G401 (cell line): ENCODE results near the gene FOXO6. TPM values are rescaled to one million over a fixed set of nuclear protein-coding genes. Genes with fewer than 3 reads are reported as not detected.
A peak's percentile ranks its signal among the peaks of the same experiment; 100 is the strongest.

Experiments used
- DNase-seq: peaks from one replicate; pipeline ENCODE4 v3.0.0-alpha.2; 2015; ENCODE audit warnings: low spot score
- in situ Hi-C: cut with HindIII; loops from 2 replicates; pipeline ENCODE4 v1.10.0; 2016; ENCODE audit warnings: low sequenced_read_pairs, mixed read lengths
- total RNA-seq: library from RNA; depleted of rRNA; stranded (reverse); fragments of >200 nt; shearing (Covaris generic); gene quantifications from 2 replicates; pipeline ENCODE4 v1.2.3, GENCODE V29; 2014

FOXO6 gene
- total RNA-seq, 1 experiment from 2014 or later = 0.51 TPM

DNA sequence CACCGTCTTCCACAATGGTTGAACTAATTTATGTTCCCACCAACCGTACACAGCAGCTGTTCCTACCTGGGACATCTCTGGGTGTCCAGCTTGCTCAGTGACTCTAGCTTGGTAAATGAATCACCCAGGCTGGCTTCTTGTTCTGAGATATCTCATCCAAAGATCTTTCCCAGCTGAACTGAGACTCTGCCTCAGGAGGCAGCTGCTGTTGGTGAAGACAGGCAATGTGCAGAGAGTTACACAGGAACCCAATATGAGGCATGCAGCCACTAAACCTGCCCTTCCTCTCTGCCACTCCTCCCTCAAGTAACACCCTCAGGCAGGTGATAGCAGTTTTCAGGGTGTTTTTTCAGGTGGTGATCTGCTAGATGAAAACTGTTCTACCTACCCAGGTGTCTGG is 14.0 kb upstream of the FOXO6 start:
- in situ Hi-C loops = no loop called here
- DNase-seq = no peak

DNA sequence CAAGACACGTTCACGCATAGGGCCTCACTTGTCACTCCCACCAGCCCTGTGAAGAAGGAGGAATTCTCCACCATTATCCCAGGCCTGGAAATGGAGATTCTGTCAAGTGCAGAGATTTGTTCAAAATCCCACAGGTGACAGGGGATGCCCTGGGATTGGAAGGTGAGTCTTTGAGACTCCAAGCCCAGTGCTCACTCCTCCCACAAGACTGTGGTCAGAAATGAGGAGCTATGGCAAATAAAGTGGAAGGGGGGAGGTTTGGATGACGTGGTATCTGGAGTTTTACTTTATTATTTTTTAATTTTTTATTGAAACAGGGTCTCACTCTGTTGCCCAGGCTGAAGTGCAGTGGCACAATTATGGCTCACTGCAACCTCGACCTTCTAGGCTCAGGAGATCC is 12.8 kb upstream of the FOXO6 start:
- DNase-seq = no peak
- in situ Hi-C loops = no loop called here

DNA sequence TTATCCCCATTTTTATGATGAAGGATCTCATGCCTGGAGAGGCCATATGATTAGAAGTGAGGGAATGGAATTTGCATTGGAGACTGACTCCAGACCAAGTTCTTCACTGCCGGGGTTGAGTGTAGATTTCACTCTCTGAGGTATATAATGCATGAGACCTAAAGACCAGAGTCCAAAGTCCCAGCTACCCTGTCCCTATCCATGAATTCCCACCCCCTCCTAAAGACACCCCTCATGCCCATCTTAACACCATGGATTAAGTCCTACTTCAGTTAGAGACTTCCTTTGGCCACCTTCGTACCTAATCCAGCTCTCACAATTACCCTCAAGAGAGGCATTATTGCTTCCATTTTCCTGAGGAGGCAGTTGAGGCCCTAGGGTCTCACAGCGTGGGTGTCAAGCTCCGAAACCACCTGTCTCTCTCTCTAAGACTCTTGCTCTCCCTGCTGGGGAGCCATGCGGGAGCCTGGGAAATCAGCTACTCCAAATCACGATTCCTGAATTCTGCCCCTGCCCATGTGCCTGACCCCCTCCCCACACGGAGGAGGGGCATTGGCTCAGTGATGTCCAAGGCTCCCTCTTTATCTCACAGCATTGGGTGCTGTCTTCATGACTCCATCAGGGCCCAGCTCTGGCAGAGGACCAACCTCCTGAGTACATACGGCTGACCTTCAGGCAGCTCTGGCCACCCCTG is 11.7 kb upstream of the FOXO6 start:
- in situ Hi-C loops = no loop called here
- DNase-seq = no peak

DNA sequence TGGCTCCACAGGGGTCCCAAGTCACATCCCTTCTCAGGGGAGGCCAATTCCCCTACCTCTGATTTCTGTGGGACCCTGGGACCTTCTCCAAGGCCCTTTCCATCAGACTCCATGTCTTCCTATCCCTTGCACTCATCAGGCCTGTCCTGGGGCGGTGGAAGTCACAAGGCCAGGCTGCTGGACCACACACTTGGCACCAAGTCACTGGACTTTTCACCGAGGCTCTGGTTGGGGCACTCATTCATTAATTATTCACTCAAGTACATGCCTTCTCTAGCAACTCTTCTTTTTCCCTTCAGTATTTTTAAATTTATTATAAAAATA is 11.2 kb upstream of the FOXO6 start:
- DNase-seq = no peak
- in situ Hi-C loops = no loop called here

DNA sequence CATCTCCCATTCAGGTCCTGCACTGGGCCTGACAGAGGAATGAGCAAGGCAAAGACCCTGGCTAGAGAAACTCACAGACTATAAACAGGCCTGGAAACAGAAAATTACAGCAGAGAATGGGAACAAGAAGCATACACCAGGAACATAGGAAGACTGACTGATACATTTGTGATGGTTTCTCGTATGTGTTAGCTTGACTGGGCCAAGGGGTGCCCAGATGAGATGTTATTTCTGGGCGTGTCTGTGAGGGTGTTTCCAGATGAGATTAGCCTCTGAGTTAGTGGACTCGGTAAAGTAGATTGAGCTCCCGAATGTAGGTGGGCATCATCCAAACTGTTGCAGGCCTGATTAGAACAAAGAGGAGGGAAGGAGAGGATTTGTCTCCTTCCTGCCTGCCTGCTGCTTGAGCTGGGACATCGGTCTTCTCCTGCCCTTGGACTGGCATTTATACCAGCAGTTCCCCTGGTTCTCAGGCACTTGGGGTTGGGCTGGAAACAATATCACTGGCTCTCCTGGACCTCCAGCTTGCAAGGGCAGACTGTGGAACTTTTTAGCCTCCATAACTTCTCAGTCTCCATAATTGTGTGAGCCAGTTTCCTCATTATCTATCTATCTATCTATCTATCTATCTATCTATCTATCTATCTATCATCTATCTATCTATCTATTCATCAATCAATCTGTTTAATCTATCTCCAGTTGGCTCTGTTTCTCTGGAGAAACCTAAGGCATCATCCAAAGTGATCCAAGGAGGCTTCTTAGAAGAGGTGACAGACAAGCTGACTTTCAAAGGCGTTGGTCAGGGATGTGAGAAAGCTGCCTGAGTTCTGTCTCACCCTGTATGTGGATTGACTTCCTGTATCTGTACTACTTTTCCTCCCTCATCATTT is 9.7 kb upstream of the FOXO6 start:
- in situ Hi-C loops = no loop called here
- DNase-seq = no peak

DNA sequence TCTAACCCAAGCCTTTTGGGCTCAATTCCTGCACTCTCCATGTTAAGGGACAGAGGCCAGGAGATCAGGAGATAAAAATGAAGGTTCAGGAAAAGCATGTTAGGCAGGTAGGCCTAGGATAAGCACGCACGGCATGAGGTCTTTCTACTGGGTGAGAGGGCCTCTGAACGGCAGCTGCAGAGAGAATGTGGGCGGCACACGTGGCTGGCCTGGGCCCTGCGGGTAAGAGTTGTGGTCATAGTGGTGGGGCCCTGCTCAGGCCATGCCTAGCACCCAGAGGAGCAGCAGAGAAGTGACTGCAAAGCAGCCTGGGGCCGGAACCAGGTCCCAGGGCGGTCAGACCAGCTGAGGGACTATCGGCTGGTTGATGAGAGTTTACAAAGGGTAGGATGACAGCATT is 7.5 kb upstream of the FOXO6 start:
- in situ Hi-C loops = no loop called here
- no peak for DNase-seq

DNA sequence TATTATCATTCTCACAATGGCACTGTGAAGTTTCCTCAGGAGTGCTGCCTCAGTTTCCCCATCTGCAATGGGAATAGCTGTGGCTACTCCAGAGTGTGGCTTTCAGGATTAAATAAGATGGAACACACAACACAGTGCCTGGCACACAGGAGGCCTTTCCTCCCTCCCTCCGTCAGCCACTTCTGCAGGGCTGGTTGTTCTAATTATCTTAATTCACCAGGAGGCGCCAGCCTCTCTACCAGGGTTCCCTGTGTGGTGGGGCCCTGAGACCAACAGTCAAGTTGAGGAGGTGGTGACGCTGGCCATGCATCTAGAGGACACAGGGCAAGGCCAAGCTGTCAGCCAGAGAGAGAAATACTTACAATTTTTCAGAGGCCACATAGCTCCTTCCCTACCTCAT is 6.3 kb upstream of the FOXO6 start:
- no peak for DNase-seq
- in situ Hi-C loops = no loop called here

DNA sequence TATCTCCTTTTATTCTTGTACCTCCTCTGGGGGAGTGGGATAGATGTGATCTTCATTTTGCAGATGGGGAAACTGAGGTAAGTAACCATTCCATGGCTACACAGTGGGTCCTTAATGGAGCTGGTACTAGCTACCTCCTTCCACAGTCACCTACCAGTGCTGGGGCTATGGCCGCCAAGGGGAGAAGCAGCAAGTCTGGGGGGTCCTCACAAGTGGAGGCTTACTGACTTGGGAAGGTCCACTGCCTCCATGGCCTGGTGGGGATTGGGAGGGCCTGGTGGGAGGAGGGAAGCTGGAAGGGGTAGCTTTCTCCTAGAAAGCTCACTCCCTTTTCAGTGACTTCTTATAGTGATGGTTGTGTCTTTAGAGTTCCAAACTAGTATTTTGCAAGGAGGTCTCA is 5.9 kb upstream of the FOXO6 start:
- in situ Hi-C loops = no loop called here
- no peak for DNase-seq

DNA sequence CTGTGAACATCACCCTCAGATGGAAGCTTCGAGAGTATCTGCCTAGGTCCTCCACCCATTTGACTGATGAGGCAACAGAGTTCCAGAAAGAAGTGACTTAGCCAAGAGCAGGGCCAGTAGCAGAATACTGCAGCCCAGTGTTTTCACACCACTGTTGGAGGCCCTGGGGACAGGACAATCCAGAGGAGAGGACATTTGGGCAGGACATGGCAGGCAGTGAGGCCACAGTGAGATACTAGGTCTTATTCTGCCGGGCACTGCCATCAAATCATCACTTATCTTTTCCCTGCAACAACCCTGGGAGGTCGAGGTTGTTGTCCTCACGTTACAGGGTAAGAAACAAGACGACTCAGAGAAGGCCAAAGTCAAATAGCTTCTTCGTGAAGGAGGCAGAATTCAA is 5.5 kb upstream of the FOXO6 start:
- in situ Hi-C loops = no loop called here
- no peak for DNase-seq

DNA sequence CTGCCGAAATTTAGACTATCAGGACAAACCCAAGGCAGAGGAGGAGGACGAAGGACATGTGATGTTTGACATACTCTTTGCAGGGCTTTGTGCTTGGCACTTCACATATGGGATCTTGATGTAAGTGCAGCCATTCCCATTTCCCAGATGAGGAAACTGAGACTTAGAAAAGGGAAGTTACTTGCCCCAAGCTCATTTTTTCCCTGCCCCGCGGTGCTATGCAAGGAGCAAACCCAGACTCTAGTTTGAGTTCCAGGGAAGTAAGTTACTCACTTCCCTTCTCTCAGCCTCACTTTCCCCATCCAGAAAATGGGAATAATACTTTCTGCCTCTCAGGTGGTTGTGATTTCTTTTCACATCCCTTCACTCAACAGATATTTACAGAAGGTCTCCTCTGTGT is 4.5 kb upstream of the FOXO6 start:
- DNase-seq = no peak
- in situ Hi-C loops = no loop called here

DNA sequence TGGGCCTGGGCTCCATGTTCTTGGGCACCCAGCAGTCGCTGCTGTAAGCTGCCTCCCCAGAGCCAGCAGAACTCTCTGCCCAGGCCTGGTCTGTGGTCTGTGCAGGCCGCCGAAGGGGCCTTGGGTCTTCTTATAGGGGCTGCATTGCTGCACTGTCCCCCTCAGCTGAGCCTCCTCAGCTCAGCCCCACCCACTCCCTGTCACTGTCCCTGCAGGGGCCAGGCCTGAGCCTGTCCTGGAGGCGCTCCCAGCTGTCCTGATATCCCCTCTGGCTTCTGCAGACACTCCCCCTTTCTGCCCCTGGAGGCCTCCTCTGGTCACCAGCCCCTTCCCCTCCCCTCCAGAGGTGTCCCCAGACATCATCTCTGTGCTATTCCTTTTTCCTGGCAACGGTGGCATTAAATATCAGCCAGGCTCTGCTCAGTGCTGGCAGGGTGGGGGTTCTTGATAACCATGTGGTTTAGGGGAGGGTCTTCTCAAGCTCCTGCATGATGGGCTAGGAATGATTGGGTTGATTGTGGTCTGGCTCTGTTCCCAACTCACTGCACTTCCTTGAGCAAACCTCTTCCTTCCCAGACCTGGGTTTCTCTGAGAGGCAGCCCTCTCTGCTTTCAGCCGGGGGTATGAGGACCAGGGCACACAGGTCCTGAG is 3.7 kb upstream of the FOXO6 start:
- DNase-seq = no peak

DNA sequence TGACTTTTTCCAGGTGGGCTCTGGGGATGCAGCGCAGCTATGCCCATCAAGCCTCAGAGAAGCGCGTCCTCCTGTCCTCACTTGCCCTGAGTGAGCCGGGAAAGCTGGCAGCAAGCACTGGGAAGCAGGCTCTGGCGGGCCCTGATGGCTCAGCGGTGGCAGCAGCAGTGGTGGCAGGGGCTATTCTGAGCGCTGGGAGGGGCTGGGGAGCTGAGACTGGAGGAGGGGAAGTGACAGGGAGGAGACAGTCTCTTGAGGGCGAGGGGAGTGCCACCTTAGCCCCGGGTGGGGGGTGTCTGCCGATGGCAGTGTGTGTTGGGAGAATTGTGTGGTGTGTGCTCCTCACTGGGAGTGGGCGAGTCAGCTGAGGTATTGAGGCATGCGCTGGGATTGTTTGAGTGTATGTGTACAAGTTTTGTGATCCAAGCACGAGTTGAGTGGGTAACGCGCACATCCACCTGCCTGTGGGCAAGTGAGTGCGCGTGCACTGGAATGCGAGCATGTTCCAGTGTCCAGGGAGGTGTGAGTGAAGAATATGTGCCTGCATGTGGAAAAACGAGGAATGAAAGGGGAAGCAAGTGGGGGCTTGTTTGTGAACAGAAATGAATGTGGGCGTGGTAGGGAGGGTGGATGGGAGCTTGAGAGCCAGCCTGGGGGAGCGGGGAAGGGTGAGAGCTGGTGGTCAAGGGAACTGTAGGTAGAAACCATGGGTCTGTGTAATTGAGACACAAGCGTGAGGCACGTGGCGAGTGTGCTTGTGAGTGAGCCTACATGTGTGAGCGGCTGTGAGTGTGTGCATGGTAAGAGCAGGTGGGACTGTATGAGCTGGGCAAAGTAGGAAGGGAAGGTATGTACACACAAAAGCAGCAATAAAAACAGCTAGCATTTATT is 2.9 kb upstream of the FOXO6 start:
- DNase-seq = no peak
- in situ Hi-C loops = no loop called here

More for the DNA sequence above, 3.7 kb upstream of the FOXO6 start:
- in situ Hi-C loops = no loop called here

DNA sequence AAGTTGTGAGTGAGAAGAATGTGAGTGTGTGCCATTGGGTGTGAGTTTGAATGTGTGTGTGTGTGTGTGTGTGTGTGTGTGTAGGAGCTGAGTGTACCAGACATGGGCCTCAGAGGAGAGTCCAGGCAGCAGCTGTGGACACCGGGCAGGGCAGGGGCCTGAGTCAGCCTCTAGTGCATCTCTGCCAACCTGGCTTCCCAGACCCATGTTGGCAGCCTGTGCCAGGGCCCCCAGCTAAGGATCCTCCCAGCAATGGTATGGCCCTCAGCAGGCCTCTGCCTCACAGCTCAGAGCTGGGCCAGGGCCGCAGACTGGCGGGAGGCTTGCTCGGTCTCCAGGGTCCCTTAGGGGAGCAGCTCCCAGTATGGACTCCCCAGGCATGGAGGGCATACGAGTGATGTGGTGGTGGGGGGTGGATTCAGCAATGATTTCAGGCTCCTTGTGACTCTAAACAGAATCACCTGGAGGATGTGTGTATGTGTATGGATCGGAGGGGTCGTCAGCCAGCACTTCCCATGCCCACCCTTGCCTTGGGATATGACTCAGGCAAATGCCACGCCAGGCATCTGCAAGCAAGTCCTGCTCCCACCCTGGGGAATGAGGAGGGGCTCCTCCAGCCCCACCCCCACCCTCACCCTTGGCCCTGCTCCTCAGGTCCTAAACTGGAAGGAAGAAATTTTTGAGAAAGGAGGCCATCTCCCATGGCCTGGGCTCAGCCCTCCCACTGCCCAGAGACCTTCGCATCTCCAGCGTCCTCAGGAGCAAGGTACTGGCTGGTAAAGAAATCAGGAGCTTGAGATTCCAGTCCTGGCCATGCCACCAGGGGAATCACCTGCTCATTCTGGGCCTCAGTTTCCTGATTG is 1.8 kb upstream of the FOXO6 start:
- no peak for DNase-seq
- in situ Hi-C loops = no loop called here

DNA sequence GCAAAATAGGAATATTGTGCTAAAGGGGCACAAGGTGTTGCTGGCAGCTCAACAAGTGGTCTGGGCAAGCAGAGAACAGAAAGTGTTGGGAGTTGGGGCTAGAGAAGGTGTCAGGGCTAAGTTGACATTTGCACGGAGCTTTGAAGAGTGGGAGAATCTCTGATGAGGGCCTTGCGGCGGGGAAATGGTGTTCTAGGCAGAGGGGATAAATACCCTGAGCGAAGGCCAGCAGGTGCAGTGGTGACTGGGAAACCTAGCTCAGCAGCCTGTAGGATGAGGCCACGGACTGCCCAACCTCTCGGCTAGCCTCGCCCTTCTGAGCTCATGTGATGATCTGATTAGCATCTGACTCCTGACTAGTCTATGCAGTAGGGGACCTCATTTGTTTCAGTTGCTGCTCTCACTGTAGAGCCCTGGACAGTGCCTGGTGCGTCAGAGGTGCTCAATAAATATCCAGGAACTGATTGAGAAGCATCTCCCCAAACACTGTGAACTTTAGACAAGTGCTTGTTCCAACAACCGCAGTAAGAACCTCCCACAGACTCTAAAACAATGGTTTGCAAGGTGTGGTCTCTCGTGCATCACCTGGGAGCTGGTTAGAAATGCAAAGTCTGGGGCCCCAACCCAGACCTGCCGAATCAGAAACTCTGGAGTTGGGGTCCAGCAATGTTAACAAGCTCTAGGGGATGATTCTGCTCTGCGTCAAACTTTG is 1.0 kb upstream of the FOXO6 start:
- no peak for DNase-seq
- in situ Hi-C loops = no loop called here

DNA sequence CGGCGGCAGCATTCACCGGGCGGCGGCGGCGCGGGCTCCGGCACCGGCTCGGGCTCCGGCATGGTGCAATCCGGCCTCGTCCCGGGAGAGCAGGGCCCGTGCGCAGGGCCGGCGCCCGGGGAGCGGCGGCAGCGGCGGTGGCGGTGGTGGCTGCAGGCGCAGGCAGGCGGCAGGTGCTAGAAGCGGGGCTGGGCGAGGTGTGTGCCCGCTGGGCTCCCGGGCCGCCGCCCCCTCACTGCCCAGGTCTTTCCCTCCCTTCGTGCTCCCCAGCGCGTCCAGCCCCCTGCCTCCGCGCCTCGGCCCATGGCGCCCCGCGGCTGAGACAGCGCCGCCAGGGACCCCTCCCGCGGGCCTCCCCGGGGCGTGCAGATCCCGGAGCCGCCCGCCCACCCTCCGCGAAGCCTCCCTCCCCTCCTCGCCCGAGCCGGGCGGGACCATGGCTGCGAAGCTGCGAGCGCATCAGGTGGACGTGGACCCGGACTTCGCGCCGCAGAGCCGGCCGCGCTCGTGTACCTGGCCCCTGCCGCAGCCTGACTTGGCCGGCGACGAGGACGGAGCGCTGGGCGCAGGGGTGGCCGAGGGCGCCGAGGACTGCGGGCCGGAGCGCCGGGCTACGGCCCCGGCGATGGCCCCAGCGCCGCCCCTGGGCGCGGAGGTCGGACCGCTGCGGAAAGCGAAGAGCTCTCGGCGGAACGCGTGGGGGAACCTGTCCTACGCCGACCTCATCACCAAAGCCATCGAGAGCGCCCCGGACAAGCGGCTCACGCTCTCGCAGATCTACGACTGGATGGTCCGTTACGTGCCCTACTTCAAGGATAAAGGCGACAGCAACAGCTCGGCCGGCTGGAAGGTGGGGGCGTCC is 492 bp downstream of the FOXO6 start:
- in situ Hi-C loops = no loop called here
- DNase-seq = peak; percentile 22

DNA sequence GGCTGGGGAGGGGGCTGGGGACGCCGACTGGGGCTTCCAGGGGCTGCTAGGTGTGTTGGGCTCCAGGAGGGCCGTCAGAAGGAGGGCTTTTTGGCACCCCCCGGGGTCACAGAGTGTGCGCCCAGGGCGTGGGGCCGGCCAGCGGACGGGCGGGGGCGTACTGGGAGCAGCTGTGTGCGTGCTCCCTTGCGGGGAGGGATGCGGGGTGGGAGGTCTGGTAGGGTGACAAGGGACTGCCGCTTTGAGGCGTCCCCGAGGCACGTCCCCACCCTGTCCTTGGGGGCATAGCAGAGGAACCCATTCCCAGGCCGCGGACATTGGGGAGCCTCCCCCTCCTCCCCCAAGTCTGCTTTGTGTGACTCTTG is 1.1 kb downstream of the FOXO6 start:
- DNase-seq = no peak
- in situ Hi-C loops = no loop called here
